IPS-NIHi11 (cell line): Measurements from ENCODE around the gene APOLD1.
"Not testable (repeated sequence)": the region's sequence is repeated elsewhere in the genome, so short reads cannot be mapped to it uniquely, and the experiment has no call there.

Experiments
- DNase-seq: peaks from one replicate; pipeline ENCODE4 v3.0.0; 2012; ENCODE audit warnings: mixed read lengths, low spot score

APOLD1 gene

GRCh38 chr12:12786706-12787601 lies 1.5 kb downstream of the APOLD1 start:
- peak; percentile 97 for DNase-seq

DNA sequence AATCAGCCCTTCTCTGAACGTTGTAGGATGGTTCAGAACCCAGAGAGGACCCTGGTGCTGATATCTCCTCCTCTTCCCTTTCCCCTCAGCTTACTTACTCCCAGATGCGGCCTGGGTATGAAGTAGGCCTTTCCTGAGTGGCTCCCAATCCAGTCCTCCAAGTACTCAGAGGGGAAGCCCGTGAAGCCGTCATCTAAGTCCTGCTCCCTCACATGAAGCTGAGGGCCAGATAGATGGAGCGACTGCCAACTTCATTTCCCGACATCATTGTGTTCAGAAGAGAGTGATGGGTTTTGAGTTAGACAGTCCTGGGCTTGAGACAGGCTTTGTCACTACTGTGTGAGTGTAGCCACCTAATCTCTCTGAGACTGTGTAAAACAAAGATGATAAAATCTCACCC lies 2.7 kb downstream of the APOLD1 start:
- DNase-seq = no peak

GRCh38 chr12:12788675-12789368 lies 3.4 kb downstream of the APOLD1 start:
- DNase-seq = peak; percentile 64

DNA sequence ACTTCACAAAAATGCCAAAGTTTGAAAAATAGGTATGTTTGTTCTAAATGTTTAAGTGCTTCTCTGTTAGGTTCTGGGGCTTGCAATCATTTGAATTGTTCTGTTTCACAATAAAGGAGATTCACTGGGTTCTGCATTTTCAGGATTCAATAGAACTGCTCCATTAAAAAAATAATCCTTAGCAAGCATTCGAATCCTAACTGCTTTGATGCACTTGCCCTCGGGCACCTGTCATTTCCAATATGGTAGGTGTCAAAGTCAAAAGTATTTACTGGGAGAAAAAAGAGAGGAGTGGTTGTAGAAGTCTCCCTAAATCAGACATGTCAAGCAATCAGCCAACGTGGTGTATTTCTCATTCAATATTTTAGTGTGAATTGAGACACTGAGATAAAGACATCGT lies 5.5 kb downstream of the APOLD1 start:
- no peak for DNase-seq

- DNase-seq = no peak
Observed at GRCh38 chr12:12791756-12792369, 6.4 kb downstream of the APOLD1 start.

GRCh38 chr12:12792421-12792820 lies 7.0 kb downstream of the APOLD1 start:
- no peak for DNase-seq

DNA sequence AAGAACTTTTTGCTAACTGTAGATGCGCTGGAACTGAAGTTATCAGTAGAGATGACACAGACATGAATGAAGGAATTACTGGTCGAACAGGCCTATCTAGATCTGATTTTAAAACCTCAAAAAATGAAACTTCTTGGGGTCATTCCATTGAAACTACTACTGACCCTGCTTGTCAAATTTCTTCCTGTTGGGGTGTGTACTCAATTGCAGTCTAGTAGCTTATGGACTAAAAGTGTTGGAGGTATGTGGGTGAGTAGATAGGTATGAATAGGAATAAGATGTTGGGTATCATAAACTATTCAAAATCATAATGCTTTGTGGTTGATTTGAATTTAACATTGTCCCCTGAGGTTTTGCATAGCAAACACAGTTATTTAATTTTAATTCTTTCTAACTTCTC lies 9.2 kb downstream of the APOLD1 start:
- no peak for DNase-seq

GRCh38 chr12:12796171-12796570 lies 10.7 kb downstream of the APOLD1 start:
- no peak for DNase-seq

DNA sequence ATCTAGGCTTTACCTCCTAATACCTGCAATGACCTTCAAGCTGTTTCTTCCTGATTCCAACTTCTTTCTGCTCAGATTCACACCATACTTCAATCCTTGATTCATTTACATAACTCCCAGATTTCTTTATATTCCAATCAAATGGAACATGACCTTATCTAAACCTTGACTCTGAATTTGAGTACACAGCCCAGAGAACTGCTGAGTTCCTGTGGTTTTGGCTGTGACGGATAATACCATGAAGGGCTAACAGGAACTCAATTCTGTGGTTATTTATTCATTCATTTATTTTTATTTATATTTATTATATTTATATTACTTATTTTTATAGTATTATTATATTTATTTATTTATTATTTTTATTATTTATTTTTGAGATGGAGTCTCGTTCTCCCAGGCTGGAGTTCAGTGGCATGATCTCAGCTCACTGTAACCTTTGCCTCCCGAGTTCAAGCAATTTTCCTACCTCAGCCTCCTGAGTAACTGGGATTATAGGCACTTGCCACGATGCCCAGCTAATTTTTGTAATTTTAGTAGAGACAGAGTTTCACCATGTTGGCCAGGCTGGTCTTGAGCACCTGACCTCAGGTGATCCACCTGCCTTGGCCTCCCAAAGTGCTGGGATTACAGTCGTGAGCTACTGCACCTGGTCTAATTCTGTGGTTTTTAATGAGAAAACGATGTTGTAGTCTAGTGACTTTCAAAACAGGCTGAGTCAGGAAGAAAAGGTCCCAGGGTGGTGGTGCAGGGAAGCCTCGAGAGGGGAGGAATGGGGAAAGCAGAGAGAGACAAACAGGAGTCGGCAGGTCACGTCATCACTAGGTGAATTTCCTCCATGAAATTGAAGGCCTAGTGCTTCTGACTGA lies 11.7 kb downstream of the APOLD1 start:
- no peak for DNase-seq

GRCh38 chr12:12797794-12798152 lies 12.3 kb downstream of the APOLD1 start:
- DNase-seq = no peak

GRCh38 chr12:12798480-12798879 lies 13.0 kb downstream of the APOLD1 start:
- no peak for DNase-seq

- no peak for DNase-seq
Observed at GRCh38 chr12:12799163-12799920, 13.9 kb downstream of the APOLD1 start.

DNA sequence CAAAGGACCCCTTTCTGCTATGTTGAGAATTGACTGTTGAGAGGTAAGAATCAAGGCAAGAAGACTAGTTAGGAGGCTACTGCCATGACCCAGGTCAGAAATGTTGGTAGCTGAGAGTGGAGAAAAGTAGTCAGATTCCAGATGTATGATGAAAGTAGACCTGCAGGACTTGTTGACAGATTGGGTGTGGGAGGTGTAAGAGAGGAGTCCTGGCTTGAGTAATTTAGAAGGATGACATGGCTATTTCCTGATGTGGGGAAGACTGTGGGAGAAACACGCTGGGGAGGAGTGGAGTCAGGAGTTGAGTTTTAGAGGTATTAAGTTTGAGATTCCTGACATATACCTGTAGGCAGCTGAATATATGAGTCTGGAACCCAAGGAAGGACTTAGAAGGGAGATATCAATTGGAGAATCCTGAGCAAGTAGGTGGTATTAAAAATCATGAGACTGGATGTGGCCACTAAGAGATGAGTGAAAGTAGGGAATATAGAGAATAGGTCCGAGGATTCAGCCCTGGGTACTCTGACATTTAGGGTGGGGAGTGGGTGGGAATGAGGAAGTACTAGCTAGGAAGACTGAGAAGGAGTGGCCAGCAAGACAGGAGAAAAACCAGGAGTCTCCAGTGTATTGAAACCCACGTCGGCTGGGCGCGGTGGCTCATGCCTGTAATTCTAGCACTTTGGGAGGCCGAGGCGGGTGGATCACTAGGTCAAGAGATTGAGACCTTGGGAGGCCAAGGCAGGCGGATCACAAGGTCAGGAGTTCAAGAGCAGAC lies 15.1 kb downstream of the APOLD1 start:
- no peak for DNase-seq

- not testable (repeated sequence) for DNase-seq
Observed at GRCh38 chr12:12801656-12802055, 16.2 kb downstream of the APOLD1 start.

GRCh38 chr12:12803186-12803585 lies 17.7 kb downstream of the APOLD1 start:
- peak; percentile 84 for DNase-seq

DNA sequence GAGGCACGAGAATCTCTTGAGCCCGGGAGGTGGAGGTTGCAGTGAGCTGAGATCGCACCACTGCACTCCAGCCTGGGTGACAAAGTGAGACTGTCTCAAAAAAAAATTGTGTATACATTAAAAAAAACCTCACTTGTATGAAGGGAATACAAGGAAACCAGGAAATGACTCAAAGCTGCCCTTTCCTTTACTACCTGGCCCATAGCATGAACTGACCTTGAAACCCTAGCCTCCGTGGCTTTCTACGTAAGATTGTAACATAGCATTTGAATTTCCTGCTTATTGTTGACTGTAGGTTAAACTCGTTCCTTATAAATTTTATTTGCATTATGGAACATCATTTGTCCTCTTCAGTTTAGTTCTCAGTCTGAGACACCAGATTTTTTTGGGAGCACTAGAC lies 18.6 kb downstream of the APOLD1 start:
- no peak for DNase-seq

DNA sequence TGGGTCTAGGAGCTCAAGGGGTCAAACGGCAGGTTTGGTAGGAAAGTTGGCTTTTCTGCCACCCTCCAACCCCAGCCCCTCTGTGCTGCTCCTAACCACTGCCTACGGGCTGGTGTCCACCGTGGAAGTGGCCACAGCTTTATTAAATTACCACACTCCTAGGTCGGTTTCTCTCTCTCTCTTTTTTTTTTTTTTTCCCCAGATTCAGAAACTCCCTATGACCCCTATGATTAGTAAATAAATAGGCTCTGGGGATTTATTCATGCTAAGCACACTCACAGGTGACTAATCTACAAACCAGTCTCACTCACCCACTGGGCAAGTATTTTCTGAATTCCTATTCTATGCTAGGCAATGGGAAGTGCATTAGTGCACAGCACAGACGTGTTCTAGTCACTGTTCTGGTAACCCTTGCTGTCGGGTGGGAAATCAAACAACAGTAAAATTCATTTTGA lies 19.0 kb downstream of the APOLD1 start:
- DNase-seq = no peak

- no peak for DNase-seq
Observed at GRCh38 chr12:12806784-12807516, 21.5 kb downstream of the APOLD1 start.

GRCh38 chr12:12807517-12807903 lies 22.1 kb downstream of the APOLD1 start:
- DNase-seq = not testable (repeated sequence)
